COLO668 (cell line): ENCODE measurements around the gene MIR17HG.
"Not testable (repeated sequence)": the region's sequence is repeated elsewhere in the genome, so short reads cannot be mapped to it uniquely, and the experiment has no call there.

Experiments
- DNase-seq: peaks from one replicate; lab custom pipeline; 2025; ENCODE audit not compliant: unreplicated experiment; lab: John Stamatoyannopoulos, UW

Gene MIR17HG

DNA sequence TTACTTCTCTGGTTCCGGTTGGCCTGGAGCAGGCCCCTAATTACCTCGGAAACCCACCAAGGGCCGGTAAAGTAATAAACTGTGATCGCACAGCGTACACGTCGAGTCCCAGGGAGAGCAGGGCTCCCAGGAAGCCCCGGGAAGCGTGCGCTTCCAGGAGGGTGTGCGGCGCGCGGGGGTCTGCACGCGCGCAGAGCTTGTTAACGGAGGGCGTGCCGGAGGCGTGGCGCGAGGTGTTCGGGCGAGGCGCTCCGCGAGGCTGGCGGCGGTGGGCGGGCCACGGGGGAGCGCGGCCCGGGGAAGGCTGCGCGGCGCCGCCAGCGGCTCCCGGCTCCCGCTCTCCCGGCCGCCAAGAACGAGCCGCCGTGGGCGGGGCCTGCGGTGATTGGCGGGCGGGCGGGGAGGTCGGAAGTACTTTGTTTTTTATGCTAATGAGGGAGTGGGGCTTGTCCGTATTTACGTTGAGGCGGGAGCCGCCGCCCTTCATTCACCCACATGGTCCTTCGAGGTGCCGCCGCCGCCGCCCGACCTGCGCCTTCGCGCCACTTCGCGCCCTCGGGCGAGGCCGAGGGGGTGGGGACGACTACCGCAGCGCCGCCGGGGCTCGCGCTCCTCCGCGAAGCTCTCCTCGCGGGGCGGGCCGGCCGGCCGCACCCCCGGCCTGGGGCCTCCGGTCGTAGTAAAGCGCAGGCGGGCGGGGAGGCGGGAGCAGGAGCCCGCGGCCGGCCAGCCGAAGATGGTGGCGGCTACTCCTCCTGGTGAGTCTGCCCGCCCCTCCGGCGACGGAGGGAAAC lies at the start of gene MIR17HG:
TSS of gene MIR17HG (plus strand) at position 486 of the 794 bp plus-strand sequence.
- DNase-seq, result peak; percentile 99

DNA sequence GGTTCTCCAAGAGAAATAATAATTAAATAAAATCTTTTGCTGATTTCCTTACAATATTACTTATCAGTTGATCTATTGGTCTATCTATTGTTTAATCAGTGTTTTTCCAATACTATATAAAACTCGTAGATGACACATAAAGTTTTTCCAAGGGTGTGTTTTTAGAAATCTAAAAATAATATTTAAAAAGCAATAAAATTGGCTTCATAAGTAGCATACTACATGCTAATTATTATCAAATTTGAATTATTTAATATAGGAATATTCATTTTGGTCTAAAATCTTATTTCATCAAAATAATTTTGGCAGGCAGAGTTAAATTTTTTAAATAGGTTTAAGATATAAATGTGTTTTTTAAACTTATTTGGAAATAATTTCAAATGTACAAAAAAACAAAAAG lies 49.4 kb upstream of the MIR17HG start:
- no peak for DNase-seq

DNA sequence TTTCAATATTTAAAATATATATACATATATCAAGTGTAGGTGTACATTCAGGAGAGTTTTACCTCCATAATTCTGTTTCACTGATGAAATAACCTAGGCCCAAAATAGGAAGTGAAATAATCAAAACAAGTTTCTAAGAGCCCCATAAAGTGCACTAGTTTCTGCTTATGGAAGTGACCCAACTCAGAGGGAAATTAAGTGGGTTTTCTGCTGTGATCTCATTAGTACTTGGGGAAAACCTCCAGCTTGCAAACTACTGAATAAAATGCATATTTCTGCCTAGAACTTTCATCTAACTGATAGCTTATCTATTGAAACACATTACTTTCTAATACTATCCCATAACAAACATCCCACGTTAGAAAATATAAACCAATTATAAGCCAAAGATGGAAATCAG lies 45.4 kb upstream of the MIR17HG start:
- DNase-seq, result no peak

- DNase-seq, result no peak
Measured at GRCh38 chr13:91303031-91303430, 44.5 kb upstream of the MIR17HG start.

DNA sequence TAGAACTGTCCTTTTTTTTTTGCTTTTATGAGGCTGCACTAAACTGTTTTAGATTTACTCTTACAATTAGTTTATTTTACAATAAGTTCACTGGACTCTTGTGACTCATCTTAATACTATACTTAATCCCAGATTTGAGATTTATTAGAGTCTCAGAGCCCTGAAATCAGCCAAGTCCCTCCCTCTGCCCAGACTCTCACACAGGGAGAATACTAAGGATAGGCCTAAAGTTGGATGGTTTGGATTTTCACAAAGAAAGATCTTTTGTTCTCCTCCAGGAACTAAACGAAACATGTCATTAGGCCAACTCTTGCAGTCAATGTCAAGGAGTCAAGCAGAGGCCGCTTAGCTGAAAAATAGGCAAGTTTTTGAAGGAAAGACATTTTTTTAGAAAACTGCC lies 42.7 kb upstream of the MIR17HG start:
- DNase-seq, result no peak

DNA sequence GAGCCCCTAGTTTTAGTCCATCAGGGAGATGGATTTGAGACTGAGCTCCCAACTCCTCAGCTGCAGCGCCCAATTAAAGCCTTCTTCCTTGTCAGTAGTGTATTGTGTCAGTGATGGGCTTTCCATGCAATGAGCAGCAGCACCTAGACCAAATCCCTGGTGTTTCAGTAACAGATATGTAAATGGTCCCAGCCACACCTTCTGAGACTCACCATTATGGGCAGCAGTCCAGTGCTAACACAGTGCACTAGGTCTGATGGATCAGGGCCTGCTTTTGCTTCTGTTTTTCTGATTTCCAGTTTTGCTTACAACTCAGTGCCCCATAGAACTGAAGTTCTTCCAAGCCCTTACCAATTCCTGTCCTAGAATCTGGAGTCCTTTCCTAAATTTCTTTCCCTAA lies 41.8 kb upstream of the MIR17HG start:
- no peak for DNase-seq

GRCh38 chr13:91307887-91308286 lies 39.6 kb upstream of the MIR17HG start:
- no peak for DNase-seq

GRCh38 chr13:91308299-91308698 lies 39.2 kb upstream of the MIR17HG start:
- DNase-seq, result no peak

DNA sequence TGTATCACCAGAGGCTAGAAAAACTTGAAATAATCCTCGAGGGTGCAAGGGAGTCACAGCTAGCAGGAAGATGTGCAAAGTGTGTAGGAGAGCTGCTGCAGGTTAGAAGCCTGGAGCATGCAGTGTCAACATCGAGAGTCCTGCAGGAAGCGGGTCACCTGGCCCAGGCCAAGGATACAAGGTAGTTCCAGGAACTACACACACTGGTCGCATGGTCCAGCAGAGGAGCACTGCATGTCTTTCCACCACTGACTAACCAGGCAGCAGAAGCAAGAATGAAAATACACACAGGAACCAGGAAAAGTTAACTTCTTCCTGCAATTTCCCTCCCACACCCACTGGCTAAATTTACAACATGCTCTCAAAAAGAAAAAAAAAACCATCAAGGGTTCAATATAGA lies 36.0 kb upstream of the MIR17HG start:
- DNase-seq, result no peak

- no peak for DNase-seq
Measured at GRCh38 chr13:91312324-91312723, 35.2 kb upstream of the MIR17HG start.

DNA sequence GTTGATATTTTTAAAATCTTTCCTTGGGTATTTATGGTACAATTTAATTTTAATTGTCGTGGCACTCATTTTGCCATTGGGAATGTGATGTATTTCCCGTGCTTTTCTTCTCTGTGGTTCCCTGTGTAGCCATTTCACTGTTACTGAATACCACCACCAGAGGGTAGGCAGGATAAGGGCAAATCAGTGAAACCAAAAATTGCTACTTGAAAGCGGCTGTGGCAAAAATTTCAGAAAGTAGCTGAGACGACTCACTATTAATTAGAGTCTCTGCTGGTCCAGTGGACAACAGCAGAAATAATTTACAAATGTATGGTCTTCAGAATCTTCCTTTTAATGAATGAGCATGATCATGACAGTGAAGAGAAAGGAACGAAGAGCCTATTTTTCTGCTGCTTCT lies 34.4 kb upstream of the MIR17HG start:
- no peak for DNase-seq

GRCh38 chr13:91313581-91313980 lies 33.9 kb upstream of the MIR17HG start:
- no peak for DNase-seq

DNA sequence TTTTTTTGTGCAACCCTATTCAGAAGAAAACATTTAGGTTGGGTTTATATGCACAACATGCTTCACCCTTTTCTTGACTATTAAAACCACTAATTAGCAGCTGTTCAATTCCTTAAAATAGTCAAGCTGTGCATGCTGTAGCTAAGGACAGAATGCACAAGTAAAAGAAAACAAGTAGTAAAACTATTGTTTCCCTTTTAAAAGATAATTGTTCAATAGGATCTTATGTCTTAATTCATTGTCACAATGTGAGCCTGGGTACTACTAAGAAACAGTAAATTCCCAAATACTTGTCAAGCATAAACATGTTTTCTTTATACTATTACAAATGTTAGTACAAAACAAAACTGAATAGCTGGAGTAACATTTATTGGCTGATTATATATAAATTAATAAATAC lies 32.6 kb upstream of the MIR17HG start:
- no peak for DNase-seq

- DNase-seq, result no peak
Measured at GRCh38 chr13:91318886-91319285, 28.6 kb upstream of the MIR17HG start.

- DNase-seq, result no peak
Measured at GRCh38 chr13:91319996-91320395, 27.5 kb upstream of the MIR17HG start.

- DNase-seq, result not testable (repeated sequence)
Measured at GRCh38 chr13:91320990-91321389, 26.5 kb upstream of the MIR17HG start.

GRCh38 chr13:91323349-91323748 lies 24.1 kb upstream of the MIR17HG start:
- DNase-seq, result no peak

DNA sequence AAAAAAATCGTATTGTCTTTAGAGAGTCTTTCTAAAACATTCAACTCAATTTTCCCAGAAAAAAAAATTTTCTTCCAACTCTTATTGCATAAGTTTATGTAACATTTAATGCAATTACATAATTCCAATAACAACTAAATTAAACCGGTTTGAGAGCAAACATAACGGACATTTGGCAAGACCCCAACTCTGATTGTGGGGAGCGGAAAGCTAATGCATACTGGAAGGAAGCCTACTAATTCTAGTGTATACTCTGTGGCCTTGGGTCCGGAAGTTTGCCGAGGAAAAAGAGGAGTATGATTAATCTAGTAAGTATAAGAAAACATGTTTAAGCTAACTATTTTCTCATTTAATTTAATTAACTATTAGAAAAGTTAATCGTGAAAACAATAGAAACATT lies 21.3 kb upstream of the MIR17HG start:
- no peak for DNase-seq

DNA sequence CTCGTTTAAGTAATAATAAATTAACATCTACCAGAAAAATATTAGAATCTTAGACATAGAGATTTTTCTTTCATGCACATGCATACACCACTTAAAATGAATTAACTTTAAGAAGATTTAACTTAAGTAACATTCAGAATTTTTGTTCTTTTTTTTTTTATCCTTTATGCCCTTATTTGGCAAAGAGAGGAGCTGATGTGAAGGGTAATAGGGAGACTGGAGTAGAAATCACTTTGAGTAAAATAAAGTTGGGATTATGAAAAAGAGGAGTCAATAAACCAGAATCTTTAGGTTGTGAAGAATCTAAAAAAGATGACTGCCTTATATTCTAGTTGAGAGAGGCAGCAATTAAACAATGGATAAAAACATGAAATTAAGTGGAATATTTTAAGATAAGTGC lies 18.8 kb upstream of the MIR17HG start:
- DNase-seq, result no peak

- DNase-seq, result no peak
Measured at GRCh38 chr13:91329733-91330132, 17.8 kb upstream of the MIR17HG start.

- DNase-seq, result no peak
Measured at GRCh38 chr13:91331047-91331915, 16.2 kb upstream of the MIR17HG start.

- no peak for DNase-seq
Measured at GRCh38 chr13:91346062-91346461, 1.4 kb upstream of the MIR17HG start.
